BJ (cell line): ENCODE measurements around the gene SCRN2. TPM values are rescaled to one million over a fixed set of nuclear protein-coding genes. Genes with fewer than 3 reads are reported as not detected.

Experiments used
- CTCF ChIA-PET: fragments of 350-600 bp; formaldehyde crosslinking; extraction: SDS; loops from one replicate; lab custom pipeline; 2021; ENCODE audit warnings: antibody characterized with exemption, inconsistent platforms; lab: Yijun Ruan, JAX
- POLR2A ChIA-PET: fragments of 300-600 bp; sonication (Branson Sonifier 250); formaldehyde crosslinking; extraction: SDS; loops from one replicate; lab custom pipeline; 2021; ENCODE audit warnings: antibody characterized with exemption; lab: Charles Lee
- DNase-seq: peaks from one replicate; pipeline ENCODE4 v3.0.0-alpha.2; 2011; ENCODE audit warnings: low read depth
- H3K27me3 ChIP-seq: 2 replicates; pipeline ENCODE4 v1.6.0; 2011; ENCODE audit warnings: low read length; ENCODE audit not compliant: control insufficient read depth, insufficient read depth
- H3K36me3 ChIP-seq: 2 replicates; pipeline ENCODE4 v1.5.1; 2011; ENCODE audit warnings: low read length; ENCODE audit not compliant: control insufficient read depth, insufficient read depth
- H3K4me3 ChIP-seq: 2 replicates; pipeline ENCODE4 v1.5.1; 2011; ENCODE audit warnings: low read depth, mild to moderate bottlenecking, control low read depth, low read length
- polyA plus RNA-seq: library from polyadenylated mRNA; depleted of rRNA; stranded (reverse); fragments of >200 nt; gene quantifications from 2 replicates; pipeline ENCODE4 v1.2.3, GENCODE V29; 2011
- TF ChIP-seq, protein P1 (sequence below): IDR thresholded peaks from 2 replicates; pipeline ENCODE4 v1.5.1; 2011; ENCODE audit warnings: low read depth, mild to moderate bottlenecking, control low read depth, inconsistent platforms, low read length, moderate library complexity; ENCODE audit not compliant: insufficient read depth

Gene SCRN2
- polyA plus RNA-seq, 1 experiment, result 41.1 TPM

DNA sequence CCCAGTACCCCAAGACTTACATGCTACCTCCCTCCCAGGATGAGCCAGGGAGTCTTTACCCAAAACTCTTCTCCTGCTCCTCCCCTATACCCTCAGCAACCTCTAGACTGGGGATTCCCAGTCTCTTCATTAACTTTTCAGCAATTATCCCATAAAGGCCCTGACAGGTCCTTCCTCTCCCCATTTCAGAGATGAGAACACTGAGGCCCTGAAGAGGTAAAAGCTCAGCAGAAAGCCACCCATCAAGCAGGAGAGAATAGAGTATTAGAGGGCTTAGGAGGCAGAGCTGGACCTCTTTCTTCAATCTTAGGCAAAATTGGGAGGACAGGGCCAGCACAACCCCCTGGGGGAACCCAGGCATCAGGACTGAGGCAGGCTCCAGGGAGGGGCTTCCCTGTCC lies 15.8 kb upstream of the SCRN2 start:
- no peaks in the 10 kb centered on the region for H3K36me3 ChIP-seq
- TF ChIP-seq, protein P1, sequence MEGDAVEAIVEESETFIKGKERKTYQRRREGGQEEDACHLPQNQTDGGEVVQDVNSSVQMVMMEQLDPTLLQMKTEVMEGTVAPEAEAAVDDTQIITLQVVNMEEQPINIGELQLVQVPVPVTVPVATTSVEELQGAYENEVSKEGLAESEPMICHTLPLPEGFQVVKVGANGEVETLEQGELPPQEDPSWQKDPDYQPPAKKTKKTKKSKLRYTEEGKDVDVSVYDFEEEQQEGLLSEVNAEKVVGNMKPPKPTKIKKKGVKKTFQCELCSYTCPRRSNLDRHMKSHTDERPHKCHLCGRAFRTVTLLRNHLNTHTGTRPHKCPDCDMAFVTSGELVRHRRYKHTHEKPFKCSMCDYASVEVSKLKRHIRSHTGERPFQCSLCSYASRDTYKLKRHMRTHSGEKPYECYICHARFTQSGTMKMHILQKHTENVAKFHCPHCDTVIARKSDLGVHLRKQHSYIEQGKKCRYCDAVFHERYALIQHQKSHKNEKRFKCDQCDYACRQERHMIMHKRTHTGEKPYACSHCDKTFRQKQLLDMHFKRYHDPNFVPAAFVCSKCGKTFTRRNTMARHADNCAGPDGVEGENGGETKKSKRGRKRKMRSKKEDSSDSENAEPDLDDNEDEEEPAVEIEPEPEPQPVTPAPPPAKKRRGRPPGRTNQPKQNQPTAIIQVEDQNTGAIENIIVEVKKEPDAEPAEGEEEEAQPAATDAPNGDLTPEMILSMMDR, result no peak
- no peak overlapping the region for H3K4me3 ChIP-seq
- DNase-seq, result no peak
- H3K27me3 ChIP-seq, result peaks cover 33% of the 10 kb centered on the region
- ChIA-PET CTCF (interaction anchor here (5.4 to 16.0 kb wide), 2 partner anchors 11 to 33 kb away, joined by 33 to 190 read pairs; partner anchors contain the start of genes SCRN2 and SP6), POLR2A (no interaction called here)

DNA sequence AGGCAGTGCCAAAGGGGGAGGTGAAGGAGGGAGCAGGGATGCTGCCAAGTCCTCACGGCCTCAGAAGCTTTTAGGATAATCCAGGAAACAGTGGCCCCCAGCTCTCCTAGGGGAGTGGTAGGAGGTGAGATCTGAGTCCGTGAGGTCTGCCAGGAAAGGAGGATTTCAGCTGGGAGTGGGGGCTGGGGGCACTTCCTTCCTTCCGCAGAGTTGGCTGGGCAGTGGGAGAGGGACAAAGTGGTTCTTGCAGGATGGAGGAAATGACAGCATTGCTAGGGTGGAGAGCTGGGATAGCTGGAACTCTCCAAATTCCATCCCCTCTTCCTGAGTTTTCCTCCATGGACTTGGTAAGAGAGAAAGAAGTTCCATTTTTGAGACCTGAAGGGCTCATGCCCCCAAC lies 14.7 kb upstream of the SCRN2 start:
- POLR2A ChIA-PET, result no interaction called here
- DNase-seq, result no peak
- CTCF ChIA-PET, result interaction anchor here (1.0 to 16.0 kb wide), 4 partner anchors 10 to 42 kb away, joined by 3 to 190 read pairs (median 18); partner anchors contain the start of genes SCRN2 and SP6
- Histone ChIP-seq H3K36me3 (no peaks in the 10 kb centered on the region), H3K27me3 (peaks cover 35% of the 10 kb centered on the region), H3K4me3 (no peak overlapping the region)
- TF ChIP-seq, protein P1, result no peak

DNA sequence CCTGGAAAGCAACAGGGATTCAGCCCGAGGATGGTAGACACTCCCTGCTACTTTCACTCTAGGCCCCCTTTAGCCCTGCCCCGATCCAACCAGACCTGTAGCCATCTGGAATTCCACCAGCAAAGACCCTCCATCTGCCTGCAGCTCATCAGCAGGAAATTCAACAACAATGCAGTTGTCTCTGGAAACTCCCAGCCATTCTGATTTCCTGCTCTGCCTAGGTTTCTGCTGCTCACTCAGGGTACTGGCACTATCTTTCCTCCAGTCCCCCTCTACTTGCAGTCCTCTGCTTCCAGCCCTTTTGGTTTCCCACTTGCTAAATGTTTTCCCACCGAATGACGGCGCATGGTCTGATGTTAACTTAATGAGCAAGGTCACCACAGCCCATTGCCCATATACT lies 12.5 kb upstream of the SCRN2 start:
- DNase-seq, result no peak
- TF ChIP-seq, protein P1, result no peak
- Histone ChIP-seq H3K27me3 (peaks cover 36% of the 10 kb centered on the region), H3K4me3 (no peak overlapping the region), H3K36me3 (no peaks in the 10 kb centered on the region)
- ChIA-PET POLR2A (no interaction called here), CTCF (interaction anchor here (16.0 to 20.0 kb wide), 2 partner anchors 8 to 34 kb away, joined by 190 to 875 read pairs; partner anchors contain the start of genes SCRN2, SP2 and SP6)

DNA sequence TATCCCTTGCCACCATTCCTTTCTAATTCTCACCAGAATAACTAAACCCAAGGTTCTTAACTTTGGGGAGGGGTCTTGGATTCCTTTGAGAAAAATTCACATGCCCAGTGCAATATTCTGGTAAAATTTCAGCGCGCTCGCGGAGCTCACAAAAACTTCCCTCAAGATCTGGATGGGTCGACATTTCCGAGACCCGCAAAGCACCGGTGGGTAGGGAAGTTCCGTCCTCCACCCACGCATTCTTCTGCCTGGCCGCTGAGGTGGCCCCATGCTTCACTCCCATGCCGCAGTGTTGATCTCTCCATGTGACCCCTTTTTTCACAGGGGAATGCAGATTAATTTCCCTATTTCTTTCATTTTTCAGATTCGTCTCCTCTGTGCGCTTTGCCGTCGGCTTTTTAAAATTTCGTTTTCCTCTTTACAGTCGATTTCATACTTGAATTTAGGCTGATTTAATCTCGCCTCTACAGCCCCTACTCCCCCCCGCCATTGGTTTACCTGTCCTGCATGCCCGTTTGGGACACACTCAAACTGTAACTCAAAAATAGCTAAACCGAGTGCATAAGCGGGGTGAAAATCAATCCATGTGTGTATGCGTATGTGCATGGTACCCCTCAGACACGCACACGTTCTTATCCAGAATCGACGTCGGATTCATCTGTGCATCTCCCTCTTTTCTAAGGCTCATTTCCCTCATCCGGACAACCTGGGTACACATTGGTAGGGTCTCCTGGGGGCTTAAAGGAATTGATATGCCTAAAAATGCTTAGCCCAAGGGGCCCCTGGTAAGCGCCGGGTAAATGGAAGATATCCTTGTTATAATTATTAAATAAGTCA lies 11.3 kb upstream of the SCRN2 start:
- H3K27me3 ChIP-seq, result peaks cover 38% of the 10 kb centered on the region
- H3K36me3 ChIP-seq, result no peaks in the 10 kb centered on the region
- H3K4me3 ChIP-seq, result no peak overlapping the region
- CTCF ChIA-PET, result interaction anchor here (1.3 to 20.0 kb wide), 3 partner anchors 6 to 35 kb away, joined by 3 to 875 read pairs (median 190); partner anchors contain the start of genes SCRN2, SP2 and SP6
- TF ChIP-seq, protein P1, result no peak
- POLR2A ChIA-PET, result interaction anchor here (0.7 kb wide), 1 partner anchor 10 kb away, joined by 4 read pairs; no protein-coding TSS in a partner anchor
- DNase-seq, result no peak

DNA sequence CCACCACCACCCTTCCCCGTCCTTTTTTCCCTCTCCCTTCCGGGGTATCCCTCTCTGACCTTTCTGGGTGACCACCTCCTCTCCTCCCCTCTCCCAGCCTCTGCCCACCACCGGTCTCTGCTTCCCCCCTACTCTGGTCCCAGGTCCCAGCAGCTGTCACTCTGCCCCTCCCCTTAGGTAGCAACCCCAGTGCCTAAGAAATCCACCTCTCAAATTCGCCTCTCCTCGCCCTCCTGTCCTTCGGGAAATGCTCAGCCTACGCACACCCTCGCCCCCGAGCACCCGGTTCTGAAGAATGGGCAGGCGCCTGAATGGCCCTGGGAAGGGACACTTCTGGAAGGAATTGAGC lies 10.7 kb upstream of the SCRN2 start:
- peaks cover 42% of the 10 kb centered on the region for H3K27me3 ChIP-seq

More for the DNA sequence above, 10.7 kb upstream of the SCRN2 start:
- CTCF ChIA-PET, result interaction anchor here (16.0 to 20.0 kb wide), 2 partner anchors 6 to 36 kb away, joined by 190 to 875 read pairs; partner anchors contain the start of genes SCRN2, SP2 and SP6
- Histone ChIP-seq H3K36me3 (no peaks in the 10 kb centered on the region), H3K4me3 (no peak overlapping the region)
- POLR2A ChIA-PET, result interaction anchor here (0.7 kb wide), 1 partner anchor 10 kb away, joined by 4 read pairs; no protein-coding TSS in a partner anchor
- TF ChIP-seq, protein P1, result no peak
- DNase-seq, result no peak
